ENCODE results near the gene DGKI.

GRCh38 chr7:137613006-137613525 is 233.7 kb downstream of the DGKI start:
- no peak for TF ChIP-seq CTCF (IDR thresholded peaks at IDR 0.05 in 4 of 5, conservative IDR thresholded peaks at IDR 0.05 in 1 of 5)
- no peak for TF ChIP-seq POLR2A (IDR thresholded peaks at IDR 0.05)
